HG03469 (cell line): ENCODE measurements around the gene ROGDI.
"Not testable (repeated sequence)": the region's sequence is repeated elsewhere in the genome, so short reads cannot be mapped to it uniquely, and the experiment has no call there.

Experiments used
- ATAC-seq: cut with Tn5 transposase; IDR thresholded peaks from one replicate; pipeline ENCODE4 v1.9.1; 2021; ENCODE audit warnings: mild to moderate bottlenecking, moderate library complexity, moderate number of reproducible peaks; ENCODE audit not compliant: unreplicated experiment

Gene ROGDI

GRCh38 chr16:4795181-4795827 is 7.1 kb downstream of the ROGDI start, which contains the start of gene SMIM22:
Gene SMIM22, plus strand, starts transcription at chr16:4795369. Its CDS starts 366 bp downstream, at chr16:4795735.
- ATAC-seq = no peak

DNA sequence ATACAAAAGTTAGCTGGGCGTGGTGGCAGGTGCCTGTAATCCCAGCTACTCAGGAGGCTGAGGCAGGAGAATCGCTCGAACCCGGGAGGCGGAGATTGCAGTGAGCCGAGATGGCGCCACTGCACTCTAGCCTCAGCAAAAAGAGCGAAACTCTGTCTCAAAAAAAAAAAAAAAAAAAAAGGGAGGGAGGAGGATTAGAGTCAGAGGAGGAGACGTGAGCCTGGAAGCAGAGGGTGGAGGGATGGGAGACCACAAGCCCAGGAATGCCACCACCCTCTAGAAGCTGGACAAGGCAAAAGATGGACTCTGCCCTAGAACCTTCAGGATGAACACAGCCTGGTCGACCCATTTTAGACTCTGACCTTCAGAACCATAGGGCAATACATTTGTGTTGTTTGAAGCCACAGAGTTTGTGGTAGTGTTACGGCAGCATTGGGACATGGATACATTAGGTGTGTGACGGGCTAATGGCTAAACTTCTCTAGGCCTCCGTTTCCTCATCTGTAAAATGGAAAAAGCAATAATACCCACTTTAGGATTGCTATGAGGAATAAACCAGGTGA is 9.4 kb downstream of the ROGDI start:
- ATAC-seq = no peak

DNA sequence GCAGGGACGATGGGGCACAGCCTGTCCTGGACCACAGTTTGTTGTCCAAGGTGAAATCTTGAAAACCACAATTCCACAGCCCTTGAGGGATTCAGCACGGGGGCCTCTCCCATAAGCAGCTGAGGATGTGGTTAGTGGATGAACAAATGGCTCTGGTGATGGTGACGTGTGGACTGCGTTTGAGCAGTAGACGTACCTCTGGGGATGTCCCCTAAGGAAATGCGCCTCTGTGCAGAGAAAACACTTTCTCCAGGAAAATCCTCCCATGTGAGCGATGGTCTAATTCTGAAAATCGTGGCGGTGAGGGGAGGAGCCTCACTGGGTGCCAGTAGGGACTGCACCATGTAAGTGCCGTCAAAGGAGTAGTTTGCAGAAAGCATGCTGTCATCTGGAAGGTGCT is 11.6 kb downstream of the ROGDI start:
- no peak for ATAC-seq

DNA sequence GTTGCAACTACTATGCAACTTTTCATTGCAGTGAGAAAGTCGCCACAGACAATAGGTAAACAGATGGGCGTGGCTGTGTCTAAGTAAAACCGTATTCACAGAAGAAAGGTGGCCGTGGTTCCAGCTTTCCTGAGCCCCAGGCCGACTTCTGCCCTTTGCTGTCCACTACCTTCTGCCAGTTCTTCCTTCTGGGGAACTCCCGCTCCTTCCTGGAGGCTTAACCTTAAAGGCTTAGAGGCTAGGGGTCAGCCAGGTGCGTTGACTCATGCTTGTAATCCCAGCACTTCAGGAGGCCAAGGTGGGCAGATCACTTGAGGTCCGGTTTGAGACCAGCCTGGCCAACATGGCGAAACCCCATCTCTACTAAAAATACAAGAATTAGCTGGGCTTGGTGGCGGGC is 12.2 kb downstream of the ROGDI start:
- ATAC-seq = no peak

GRCh38 chr16:4788910-4789309 is 13.5 kb downstream of the ROGDI start:
- no peak for ATAC-seq

DNA sequence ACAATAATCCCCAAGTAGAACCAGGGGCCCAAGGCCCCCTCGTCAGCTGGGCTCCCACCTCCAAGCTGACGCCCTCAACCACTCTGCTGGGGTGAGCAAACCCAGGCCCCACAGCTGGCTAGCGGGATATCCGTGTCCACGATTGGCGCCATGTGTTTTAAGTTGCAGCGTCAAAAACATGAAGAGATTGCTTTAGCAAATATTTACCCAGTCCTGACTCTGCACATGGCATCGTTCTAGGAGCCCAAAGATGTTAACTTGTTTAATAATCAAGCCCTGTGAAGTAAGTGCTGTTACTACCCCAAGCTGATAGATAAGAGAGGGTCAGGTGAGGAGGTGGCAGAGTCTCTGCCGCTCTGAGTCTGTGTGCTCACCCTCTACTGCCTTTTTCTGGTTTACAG is 13.9 kb downstream of the ROGDI start:
- ATAC-seq = no peak

DNA sequence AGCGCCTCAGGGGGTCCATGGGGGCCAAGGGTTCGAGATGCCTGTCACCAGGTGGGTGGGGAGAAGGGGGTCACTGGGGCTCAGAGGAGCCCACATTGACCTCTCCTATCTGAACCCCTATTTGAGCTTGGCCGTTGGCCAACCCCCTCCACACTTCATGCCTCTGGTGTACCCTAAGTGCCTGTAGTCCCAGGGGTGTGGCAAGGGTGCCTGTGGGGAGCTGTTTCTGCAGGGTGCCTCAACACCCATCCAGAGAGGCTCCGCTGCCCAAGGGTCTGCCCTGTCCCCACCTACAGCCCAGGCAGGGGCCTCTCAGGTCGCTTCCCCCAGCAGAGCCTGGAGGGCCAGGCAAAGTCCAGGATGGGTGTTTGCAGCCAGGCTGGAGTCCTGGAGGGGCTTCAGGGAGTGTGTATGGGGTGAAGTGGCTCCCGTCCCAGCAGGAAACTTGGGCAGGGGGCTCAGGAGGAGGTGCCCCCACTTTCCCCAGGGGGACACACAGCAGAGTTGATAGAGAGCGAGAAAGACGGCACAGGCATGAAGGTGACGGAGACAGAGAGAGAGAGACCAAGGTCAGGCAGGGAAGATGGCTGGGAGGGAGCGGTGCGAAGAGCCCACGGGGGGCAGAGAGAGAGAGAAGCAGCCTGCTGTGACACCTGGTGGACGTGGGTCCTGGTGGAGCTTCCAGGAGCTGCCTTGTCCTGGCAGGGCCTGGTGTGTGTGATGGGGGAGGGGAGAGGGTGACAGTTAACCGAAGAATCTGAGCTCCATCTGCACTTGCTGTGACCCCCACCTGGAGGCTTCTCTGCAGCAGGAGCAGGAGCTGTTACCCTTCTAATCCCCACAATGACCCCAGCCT is 14.6 kb downstream of the ROGDI start, which contains the start of gene SEPTIN12:
TSS of gene SEPTIN12 (minus strand) at position 719 of the 856 bp plus-strand sequence. CDS start at position 19, 700 bp downstream.
- no peak for ATAC-seq

GRCh38 chr16:4787068-4787467 is 15.4 kb downstream of the ROGDI start:
- ATAC-seq = no peak

DNA sequence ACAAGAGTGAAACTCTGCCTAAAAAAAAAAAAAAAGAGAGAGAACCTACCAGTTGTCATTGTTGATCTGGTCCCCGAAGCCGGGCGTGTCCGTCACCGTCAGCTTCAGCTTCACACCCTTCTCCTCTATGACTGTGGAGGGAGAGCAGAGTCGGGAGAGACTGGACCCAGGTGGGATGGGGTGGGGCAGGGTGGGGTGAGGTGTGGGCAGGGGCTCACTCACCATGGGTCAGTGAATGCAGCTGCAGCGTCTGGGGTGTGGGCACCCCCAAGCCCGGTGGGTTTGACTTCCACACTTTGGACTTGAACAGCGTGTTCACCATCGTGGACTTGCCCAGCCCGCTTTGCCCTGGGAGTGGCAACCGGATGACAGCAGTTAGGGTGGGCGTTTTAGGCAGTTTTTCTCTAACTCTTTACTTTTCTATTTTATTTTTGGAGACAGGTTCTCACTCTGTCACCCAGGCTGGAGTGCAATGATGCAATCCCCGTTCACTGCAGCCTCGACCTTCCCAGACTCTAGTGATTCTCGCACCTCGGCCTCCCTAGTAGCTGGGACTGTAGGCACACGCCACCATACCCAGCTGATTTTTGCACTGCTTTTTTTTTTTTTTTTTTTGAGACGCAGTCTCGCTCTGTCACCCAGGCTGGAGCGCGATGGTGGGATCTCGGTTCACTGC is 16.5 kb downstream of the ROGDI start:
- ATAC-seq = no peak

- not testable (repeated sequence) for ATAC-seq
Measured at GRCh38 chr16:4784444-4784987, 17.9 kb downstream of the ROGDI start.

DNA sequence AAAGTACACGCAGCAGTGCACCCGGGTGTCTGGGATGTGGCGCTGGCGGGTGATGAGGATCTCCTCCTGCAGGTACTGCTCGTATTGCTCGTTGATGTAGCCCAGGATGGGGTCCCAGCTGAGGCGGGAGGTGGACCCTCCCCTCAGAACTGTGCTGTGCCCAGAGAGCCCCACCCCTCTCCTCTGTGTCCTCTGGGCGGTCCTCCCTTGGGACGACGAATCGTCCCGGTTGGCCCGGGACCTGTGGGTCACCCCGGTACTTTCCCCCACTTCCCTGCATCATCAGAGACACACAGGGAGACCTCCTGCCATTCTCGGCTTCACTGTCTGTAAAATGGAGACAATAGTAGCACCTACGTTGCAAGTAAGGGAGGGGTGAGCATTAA is 18.5 kb downstream of the ROGDI start:
- no peak for ATAC-seq

DNA sequence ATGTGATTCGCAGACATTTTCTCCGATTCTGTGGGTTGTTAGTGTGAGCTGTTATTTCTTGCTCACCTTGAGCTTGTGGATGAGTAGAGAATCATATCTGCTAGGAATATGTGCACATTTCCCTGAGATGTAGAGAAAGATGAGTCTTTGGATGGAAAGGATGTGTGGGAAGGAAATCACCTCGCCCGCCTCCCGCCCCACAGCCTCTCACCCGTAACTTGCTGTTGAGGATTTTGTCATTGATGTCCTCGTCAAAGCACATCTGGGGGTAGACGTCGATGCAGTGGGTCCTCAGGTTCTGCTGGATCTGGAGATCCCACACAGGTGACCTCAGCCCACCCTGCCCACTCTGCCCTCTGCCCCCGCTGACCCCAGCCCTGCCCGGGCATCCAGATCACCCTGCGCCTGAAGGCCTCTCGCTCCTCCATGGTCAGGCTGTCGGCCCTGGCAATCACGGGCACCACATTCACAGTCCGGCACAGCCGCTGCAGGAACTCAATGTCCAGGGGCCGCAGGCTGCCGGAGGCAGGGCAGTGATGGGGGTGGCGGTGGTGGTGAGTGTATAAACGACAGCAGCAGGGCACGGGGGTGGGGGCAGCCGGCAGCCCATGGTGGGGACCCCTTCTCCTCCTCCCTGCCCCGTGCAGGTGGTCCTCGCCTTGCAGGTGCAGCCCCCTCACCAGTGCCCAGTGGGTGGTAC is 19.0 kb downstream of the ROGDI start:
- no peak for ATAC-seq

- ATAC-seq = no peak
Measured at GRCh38 chr16:4780235-4780634, 22.2 kb downstream of the ROGDI start.

- no peak for ATAC-seq
Measured at GRCh38 chr16:4778050-4778392, 24.4 kb downstream of the ROGDI start.

- ATAC-seq = no peak
Measured at GRCh38 chr16:4777339-4778049, 24.9 kb downstream of the ROGDI start.

DNA sequence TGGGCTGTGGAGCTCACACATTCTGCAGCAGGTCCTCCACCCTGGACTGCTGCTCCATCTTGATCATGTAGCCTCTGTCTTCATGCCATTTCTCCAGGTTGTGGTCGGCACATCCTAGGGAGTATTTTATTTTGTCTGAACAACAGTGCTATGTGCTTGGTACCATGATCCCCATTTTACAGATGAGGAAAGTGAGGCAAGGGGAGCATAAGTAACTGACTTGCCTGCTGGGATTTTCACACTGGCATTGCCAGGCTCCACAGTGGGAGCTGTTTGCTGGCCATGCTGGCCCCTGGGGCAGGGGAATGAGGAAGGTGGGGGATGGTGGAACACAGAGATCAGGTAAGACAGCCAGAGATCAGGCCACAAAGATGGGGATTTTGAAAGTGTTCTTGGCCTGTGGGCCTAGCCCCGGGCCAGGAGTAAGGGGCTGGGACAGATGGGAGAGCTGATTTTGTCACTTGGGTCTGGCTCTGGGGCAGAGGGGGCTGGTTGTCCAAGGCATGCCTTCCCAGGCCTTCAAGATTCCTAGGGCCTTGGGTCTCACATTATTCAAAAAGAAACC is 26.2 kb downstream of the ROGDI start:
- ATAC-seq = no peak

DNA sequence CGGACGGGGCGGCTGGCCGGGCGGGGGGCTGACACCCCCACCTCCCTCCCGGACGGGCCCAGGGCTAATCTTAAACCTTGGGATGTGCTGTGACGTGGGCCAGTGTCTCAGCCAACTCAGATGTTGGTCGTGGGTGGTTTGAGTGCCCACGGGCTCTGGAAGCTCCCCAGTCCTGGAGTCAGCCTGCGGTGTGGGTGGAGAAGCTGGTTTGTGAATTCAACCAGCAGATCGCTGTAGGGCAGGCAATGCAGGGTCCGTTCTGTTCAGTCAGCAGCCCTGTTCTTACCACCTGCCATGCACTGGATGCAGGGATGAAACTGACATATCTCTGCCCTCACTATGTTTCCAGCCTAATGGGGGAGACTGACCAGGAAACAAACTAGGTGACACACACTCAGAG is 27.4 kb downstream of the ROGDI start:
- no peak for ATAC-seq

GRCh38 chr16:4772351-4772750 is 30.1 kb downstream of the ROGDI start:
- no peak for ATAC-seq

- no peak for ATAC-seq
Measured at GRCh38 chr16:4771646-4772045, 30.8 kb downstream of the ROGDI start.

- no peak for ATAC-seq
Measured at GRCh38 chr16:4769306-4769638, 33.2 kb downstream of the ROGDI start.
